ENCODE data around the gene CRYGN.

The CRYGN gene

GRCh38 chr7:151448261-151449252 lies 8.6 kb upstream of the CRYGN start:
- Histone ChIP-seq H3K4me3 (ENCODE audit: low read depth in 1 of 2, low read length in 2 of 2) (peak overlapping the region in 1 of 2 experiments; percentile 30; a peak in 1 of 4 replicates), H2AFZ (ENCODE audit: low read depth, low read length) (peak overlapping the region; percentile 58; the same call in 1 of the 2 replicates), H3K9ac (ENCODE audit: low read depth, low read length) (peak overlapping the region; percentile 48), H4K20me1 (ENCODE audit: insufficient read depth, low read length) (no peaks in the 10 kb centered on the region), H3K36me3 (ENCODE audit: insufficient read depth, low read length) (no peaks in the 10 kb centered on the region), H3K4me1 (ENCODE audit: insufficient read depth, low read length) (peaks cover 7% of the 10 kb centered on the region), H3K79me2 (ENCODE audit: insufficient read depth, low read length) (no peaks in the 10 kb centered on the region), H3K4me2 (ENCODE audit: insufficient read depth, low read length) (peak overlapping the region; percentile 57), H3K9me3 (ENCODE audit: insufficient read depth, low read length, severe bottlenecking) (no peaks in the 10 kb centered on the region), H3K27ac (ENCODE audit: low read length) (peak overlapping the region; percentile 58; the same call in 1 of the 2 replicates), H3K27me3 (ENCODE audit: insufficient read depth, low read length, poor library complexity) (no peaks in the 10 kb centered on the region)
- DNase-seq: peak; percentile 73
- TF ChIP-seq CTCF (IDR thresholded peaks at IDR 0.05; ENCODE audit: borderline replicate concordance, extremely low read depth, low read length, poor library complexity, severe bottlenecking) (peak; percentile 76), EZH2 (IDR thresholded peaks at IDR 0.05; ENCODE audit: borderline replicate concordance, low read depth, low read length, severe bottlenecking) (no peak)
- ATAC-seq (ENCODE audit: insufficient read depth, low read depth): peak; percentile 91

GRCh38 chr7:151447901-151448260 lies 7.9 kb upstream of the CRYGN start:
- Histone ChIP-seq H3K36me3 (ENCODE audit: insufficient read depth, low read length) (no peaks in the 10 kb centered on the region), H3K4me3 (ENCODE audit: low read depth in 1 of 2, low read length in 2 of 2) (no peak overlapping the region), H3K27ac (ENCODE audit: low read length) (no peak overlapping the region), H3K4me2 (ENCODE audit: insufficient read depth, low read length) (no peak overlapping the region), H3K4me1 (ENCODE audit: insufficient read depth, low read length) (peaks cover 7% of the 10 kb centered on the region), H2AFZ (ENCODE audit: low read depth, low read length) (no peak overlapping the region), H3K9ac (ENCODE audit: low read depth, low read length) (no peak overlapping the region; the same call in 1 of the 2 replicates), H4K20me1 (ENCODE audit: insufficient read depth, low read length) (no peaks in the 10 kb centered on the region), H3K27me3 (ENCODE audit: insufficient read depth, low read length, poor library complexity) (no peaks in the 10 kb centered on the region), H3K79me2 (ENCODE audit: insufficient read depth, low read length) (no peaks in the 10 kb centered on the region), H3K9me3 (ENCODE audit: insufficient read depth, low read length, severe bottlenecking) (no peaks in the 10 kb centered on the region)
- no peak for DNase-seq
- ATAC-seq (ENCODE audit: insufficient read depth, low read depth): no peak
- TF ChIP-seq EZH2 (IDR thresholded peaks at IDR 0.05; ENCODE audit: borderline replicate concordance, low read depth, low read length, severe bottlenecking) (no peak), CTCF (IDR thresholded peaks at IDR 0.05; ENCODE audit: borderline replicate concordance, extremely low read depth, low read length, poor library complexity, severe bottlenecking) (no peak)

- ATAC-seq (ENCODE audit: insufficient read depth, low read depth): no peak
- no peak overlapping the region for H3K9ac ChIP-seq (ENCODE audit: low read depth, low read length)
- TF ChIP-seq CTCF (IDR thresholded peaks at IDR 0.05; ENCODE audit: borderline replicate concordance, extremely low read depth, low read length, poor library complexity, severe bottlenecking): no peak
- TF ChIP-seq EZH2 (IDR thresholded peaks at IDR 0.05; ENCODE audit: borderline replicate concordance, low read depth, low read length, severe bottlenecking): no peak
Measured at GRCh38 chr7:151447312-151447711, 7.4 kb upstream of the CRYGN start.

More at GRCh38 chr7:151447312-151447711, 7.4 kb upstream of the CRYGN start:
- Histone ChIP-seq H3K9me3 (ENCODE audit: insufficient read depth, low read length, severe bottlenecking) (no peaks in the 10 kb centered on the region), H3K4me3 (ENCODE audit: low read depth in 1 of 2, low read length in 2 of 2) (no peak overlapping the region), H3K27ac (ENCODE audit: low read length) (no peak overlapping the region), H4K20me1 (ENCODE audit: insufficient read depth, low read length) (no peaks in the 10 kb centered on the region), H3K36me3 (ENCODE audit: insufficient read depth, low read length) (no peaks in the 10 kb centered on the region), H3K79me2 (ENCODE audit: insufficient read depth, low read length) (no peaks in the 10 kb centered on the region), H3K4me2 (ENCODE audit: insufficient read depth, low read length) (no peak overlapping the region), H3K4me1 (ENCODE audit: insufficient read depth, low read length) (peaks cover 7% of the 10 kb centered on the region), H3K27me3 (ENCODE audit: insufficient read depth, low read length, poor library complexity) (no peaks in the 10 kb centered on the region), H2AFZ (ENCODE audit: low read depth, low read length) (no peak overlapping the region)
- DNase-seq: no peak

Measured in DND-41 (cell line).